DMS153 (cell line): Measurements from ENCODE around the gene ARHGEF10L.
"Not testable (repeated sequence)": the region's sequence is repeated elsewhere in the genome, so short reads cannot be mapped to it uniquely, and the experiment has no call there.

Source experiments
- DNase-seq: peaks from one replicate; lab custom pipeline; 2025; lab: John Stamatoyannopoulos, UW

Gene ARHGEF10L, protein sequence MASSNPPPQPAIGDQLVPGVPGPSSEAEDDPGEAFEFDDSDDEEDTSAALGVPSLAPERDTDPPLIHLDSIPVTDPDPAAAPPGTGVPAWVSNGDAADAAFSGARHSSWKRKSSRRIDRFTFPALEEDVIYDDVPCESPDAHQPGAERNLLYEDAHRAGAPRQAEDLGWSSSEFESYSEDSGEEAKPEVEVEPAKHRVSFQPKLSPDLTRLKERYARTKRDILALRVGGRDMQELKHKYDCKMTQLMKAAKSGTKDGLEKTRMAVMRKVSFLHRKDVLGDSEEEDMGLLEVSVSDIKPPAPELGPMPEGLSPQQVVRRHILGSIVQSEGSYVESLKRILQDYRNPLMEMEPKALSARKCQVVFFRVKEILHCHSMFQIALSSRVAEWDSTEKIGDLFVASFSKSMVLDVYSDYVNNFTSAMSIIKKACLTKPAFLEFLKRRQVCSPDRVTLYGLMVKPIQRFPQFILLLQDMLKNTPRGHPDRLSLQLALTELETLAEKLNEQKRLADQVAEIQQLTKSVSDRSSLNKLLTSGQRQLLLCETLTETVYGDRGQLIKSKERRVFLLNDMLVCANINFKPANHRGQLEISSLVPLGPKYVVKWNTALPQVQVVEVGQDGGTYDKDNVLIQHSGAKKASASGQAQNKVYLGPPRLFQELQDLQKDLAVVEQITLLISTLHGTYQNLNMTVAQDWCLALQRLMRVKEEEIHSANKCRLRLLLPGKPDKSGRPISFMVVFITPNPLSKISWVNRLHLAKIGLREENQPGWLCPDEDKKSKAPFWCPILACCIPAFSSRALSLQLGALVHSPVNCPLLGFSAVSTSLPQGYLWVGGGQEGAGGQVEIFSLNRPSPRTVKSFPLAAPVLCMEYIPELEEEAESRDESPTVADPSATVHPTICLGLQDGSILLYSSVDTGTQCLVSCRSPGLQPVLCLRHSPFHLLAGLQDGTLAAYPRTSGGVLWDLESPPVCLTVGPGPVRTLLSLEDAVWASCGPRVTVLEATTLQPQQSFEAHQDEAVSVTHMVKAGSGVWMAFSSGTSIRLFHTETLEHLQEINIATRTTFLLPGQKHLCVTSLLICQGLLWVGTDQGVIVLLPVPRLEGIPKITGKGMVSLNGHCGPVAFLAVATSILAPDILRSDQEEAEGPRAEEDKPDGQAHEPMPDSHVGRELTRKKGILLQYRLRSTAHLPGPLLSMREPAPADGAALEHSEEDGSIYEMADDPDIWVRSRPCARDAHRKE (N-terminal part only)

DNA sequence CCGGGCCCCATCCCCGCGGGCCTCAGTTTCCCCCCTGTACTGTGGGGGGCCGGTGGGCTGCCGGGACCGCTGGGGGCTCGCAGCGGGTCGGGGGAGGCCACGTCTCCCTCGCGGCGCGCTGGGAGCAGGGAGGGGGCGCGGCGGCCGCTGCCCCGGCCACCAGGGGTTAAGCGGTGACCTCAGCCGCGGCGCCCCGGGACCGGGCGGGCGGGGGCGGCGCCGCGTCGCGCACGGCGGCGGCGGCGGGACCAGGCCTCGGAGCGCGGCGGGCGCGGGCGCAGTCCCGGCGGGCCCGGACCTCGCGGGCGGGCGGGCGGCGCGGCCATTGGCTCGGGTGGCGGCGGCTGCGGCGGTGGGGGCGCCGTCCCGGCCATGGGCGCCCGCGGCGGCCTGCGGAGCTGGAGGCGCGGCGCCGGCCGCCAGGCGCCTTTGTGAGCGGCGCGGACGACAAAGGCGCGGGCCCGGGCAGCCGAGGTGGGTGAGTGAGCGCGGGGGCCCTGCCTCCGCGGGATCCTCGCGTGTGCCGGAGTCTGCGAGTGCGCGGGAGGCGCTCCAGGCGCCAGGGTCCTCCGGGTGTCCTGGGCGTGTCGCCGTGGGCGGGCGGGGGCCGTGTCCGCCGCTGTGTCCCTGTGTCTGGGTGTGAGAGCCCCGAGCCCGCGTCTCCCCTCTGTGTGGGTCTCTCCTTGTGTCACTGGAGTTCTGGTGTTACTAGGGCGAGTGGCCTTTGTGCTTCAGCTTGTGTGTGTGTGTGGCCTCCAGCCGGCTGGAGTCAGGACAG, at the start of gene ARHGEF10L:
Gene ARHGEF10L (plus strand): TSS at position 222 of the 778 bp plus-strand sequence. CDS start 40,898 bp downstream, outside the sequence.
- no peak for DNase-seq

DNA sequence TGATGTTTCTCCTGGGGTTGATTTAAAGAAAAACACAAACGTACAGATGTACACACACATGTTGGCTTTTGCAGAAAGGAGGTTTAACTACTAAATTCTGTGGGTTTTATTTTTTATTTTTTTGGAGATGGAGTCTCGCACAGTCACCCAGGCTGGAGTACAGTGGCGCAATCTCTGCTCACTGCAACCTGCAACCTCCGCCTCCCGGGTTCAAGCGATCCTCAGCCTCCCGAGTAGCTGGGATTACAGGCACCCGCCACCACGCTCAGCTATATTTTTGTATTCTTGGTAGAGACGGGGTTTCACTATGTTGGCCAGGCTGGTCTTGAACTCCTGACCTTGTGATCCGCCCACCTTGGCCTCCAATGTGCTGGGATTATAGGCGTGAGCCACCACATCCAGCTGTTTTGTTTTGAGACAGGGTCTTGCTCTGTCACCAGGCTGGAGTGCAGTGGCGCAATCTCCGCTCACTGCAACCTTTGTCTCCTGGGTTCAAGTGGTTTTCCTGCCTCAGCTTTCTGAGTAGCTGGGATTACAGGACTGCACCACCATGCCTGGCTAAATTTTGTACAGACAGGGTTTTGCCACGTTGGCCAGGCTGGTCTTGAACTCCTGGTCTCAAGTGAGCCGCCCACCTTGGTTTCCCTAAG, 49.6 kb upstream of the ARHGEF10L start:
- not testable (repeated sequence) for DNase-seq

DNA sequence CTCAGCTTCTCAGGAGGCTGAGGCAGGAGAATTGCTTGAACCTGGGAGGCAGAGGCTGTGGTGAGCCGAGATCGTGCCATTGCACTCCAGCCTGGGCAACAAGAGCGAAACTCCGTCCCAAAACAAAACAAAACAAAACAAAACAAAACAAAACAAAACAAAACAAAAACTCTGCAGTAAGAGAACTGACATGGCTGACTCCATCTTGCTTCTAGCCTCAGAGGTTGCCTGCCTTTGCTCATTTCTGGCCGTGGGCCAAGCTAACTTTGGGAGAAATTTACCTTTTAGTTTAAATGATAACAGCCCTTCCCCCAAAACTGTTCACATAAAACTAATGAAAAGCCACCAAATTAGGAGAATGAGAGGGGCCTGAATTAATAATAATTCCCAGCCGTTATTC, 48.8 kb upstream of the ARHGEF10L start:
- DNase-seq, result not testable (repeated sequence)

DNA sequence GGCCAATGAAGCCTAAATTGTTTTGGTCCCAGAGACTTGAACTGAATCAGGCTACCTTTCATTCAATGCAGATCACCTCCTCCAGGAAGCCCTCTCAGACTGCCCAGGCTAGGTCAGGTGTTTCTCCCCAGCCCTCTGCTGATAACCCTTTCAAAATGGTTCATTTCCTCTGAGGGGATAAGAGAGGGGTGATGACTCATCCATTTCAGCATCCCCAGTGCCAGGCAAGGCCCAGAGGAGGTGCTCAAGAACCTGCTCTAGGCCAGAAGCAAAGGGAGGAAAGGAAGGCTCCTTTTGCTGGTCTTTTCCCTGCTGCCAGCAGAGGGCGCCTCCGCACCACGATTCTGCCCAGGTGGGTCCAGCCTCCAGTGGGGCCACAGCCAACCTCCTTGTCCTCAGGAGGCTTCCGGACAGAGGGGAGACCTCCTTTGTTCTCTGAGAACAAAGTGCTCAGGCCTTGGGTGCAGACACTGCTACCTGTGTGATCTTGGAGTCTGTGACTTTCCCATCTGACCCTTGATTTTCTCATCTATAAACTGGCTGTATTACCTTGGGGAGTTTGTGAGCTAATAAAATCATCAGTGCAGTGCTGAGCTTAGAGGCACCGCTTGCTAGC, 45.3 kb upstream of the ARHGEF10L start:
- no peak for DNase-seq

DNA sequence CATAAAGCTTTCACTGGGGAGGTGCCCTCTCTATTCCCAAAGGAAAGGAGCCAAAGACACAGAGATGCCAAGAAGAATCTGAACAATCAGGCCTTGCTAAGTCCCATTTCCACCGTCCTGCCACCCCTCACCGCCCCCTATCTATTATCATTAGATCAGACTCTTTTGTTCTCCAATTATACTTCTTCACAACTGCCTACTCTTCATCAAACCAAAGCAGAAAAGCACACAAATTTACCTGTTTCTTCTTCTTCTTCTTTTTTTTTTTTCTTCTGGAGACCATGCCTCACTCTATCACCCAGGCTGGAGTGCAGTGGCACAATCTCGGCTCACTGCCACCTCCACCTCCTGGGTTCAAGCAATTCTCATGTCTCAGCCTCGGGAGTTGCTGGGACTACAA, 43.1 kb upstream of the ARHGEF10L start:
- no peak for DNase-seq

DNA sequence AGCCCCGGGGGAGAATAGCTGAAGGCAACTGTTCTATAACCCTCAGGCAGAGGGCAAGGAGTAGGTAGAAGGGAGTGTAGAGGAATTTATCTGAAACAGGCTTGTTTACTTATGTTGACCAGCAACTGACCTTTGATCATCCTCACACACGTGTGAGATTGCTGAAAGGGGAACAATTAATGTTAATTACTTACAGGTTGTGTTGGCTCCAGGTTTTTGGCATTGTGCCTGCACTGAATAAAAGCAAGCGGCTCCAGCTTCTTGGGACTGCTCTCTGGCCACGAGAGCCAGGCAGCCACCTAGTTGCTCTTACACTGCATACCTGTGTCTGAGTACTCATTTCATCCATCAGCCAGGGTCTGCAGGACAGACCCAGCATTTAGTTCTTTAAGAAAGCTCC, 41.3 kb upstream of the ARHGEF10L start:
- no peak for DNase-seq

DNA sequence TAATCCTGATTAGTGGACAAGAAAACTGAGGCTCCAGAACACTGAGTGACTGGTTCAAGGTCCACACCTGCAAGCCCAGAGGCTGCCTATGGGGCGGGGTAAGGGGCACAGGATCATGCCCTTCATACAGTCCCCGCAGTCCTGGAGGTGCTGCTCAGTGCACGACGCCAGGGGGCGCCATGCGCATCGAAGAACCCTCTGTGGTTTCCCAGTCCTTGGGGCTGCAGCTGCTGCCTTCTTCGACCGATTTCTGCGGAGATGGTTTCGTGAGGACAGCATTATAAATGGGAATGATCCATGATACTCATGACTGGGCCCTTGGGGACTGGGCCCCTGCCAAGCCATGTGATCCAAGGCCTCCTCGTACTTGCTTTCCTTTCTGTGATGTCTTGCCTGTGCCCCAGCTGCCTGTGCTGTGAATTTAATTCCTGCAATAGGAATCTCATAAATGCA, 37.1 kb upstream of the ARHGEF10L start:
- peak; percentile 73 for DNase-seq

DNA sequence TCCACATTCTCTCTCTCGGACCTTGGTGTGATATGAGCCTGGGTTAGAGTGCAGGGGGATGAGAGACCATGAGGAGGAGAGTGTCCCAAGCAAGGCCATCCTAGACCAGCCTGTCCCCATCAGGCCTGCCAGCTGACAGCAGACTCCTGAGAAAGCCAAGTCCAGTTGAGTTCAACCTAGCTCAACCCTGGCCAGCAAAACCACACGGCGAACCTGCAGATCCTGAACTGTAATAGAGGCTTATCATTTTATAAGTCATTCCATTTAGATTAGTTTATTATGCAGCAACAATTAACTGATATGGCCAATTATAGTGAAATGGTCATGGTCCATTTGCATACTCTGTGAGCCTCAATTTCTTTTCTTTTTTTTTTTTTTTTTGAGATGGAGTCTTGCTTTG, 36.4 kb upstream of the ARHGEF10L start:
- no peak for DNase-seq

DNA sequence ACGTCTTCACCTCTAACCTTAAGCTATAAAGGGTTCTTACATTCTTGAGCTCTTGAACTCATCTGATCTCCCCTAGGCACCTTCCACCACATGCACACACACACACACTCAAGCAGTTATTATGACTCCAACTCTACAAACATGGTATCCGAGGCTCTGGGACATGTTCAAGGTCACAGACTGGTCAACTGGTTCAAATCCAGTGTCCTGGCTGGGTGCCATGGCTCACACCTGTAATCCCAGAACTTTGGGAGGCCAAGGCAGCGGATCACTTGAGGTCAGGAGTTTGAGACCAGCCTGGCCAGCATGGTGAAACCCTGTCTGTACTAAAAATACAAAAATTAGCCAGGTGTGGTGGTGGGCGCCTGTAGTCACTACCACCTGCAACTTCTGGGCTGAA, 32.3 kb upstream of the ARHGEF10L start:
- DNase-seq, result not testable (repeated sequence)

DNA sequence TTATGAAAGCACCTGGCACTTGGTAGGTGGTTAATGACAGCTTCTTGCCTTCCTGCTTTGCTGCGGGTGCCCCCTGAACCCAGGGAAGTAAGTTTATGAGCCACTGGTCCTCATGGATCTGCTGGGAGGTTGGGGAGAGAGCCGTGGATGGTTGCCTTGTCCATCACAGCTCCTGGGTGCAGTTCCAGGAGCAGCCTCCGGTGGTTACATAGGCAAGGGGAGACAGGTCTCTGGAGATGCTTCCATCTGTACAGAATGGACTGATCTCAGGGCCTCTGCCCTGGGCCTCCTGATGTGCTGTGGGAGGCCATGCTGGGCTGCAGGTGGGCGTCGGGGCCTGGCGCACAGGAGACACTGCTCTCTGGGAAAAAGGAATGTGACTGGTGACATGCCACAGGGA, 31.6 kb upstream of the ARHGEF10L start:
- DNase-seq, result no peak

DNA sequence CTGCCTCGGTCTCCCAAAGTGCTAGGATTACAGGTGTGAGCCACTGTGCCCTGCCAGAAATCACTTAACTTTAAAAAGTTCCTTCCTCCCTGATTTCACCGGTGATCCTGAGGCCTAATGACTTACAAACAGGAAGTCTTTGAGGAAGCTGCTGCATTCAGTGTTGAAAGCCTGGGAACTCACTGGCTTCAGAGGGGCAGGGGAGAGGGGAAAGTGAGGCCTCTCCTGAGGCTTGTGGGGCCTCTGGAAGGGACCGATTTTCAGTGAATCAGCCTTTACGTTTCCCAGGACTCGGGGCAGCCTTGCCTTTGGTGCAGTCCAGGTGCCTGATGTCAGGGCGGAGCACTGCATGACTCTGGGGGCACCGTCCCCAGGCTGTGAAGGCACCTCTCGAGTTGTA, 30.1 kb upstream of the ARHGEF10L start:
- no peak for DNase-seq

DNA sequence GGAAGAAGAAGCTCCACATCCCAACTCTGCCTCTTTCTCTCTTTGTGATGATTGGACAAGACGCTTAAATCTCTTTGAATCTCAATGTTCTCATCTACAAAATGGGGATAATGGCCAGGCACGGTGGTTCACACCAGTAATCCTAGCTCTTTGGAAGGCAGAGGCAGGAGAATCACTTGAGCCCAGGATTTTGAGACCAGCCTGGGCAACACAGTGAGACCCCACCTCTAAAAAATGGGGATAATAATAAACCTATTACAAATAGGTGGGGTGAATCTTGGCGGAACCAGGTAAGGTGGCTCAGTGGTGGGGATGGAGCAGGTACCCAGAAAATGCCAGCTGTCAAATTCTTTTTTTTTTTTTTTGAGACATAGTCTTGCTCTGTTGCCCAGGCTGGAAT, 29.4 kb upstream of the ARHGEF10L start:
- DNase-seq, result no peak

DNA sequence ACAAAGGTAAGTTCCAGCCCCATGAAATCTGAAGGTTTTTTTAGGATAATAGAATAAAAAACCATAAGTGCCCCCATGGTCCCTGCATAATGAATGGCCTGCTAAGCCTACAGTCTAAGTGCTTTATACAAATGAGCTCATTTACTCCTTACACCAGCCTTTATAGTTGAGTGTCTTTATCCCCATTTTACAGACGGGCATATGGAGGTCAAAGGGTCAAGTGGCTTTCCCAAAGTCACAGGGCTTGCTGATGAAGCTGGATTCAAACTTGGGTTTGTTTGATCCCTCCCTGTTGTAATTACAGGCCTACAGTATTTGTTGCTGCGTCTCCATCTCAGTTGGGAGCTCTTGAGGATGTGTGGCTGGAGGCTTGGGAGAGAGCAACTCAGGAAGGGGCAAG, 28.3 kb upstream of the ARHGEF10L start:
- no peak for DNase-seq

DNA sequence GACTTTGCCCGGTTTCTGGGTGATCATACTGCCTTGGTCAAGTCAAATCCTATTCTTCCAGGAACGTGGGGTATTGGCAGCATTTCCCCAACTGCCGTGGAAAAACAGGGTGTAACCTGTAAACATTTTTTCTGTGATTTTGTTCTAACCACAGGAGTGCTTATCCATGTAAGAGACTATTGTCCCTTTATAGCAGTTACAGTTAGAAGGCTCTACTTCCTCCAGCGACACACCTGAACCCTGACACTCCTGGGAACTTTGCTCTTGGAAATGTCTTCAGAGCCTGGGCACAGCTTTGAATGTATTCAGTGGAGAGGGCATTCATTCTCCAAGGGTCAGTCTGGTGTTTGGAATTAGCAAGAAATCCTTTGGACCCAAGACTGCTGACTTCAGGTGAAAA, 26.4 kb upstream of the ARHGEF10L start:
- no peak for DNase-seq

DNA sequence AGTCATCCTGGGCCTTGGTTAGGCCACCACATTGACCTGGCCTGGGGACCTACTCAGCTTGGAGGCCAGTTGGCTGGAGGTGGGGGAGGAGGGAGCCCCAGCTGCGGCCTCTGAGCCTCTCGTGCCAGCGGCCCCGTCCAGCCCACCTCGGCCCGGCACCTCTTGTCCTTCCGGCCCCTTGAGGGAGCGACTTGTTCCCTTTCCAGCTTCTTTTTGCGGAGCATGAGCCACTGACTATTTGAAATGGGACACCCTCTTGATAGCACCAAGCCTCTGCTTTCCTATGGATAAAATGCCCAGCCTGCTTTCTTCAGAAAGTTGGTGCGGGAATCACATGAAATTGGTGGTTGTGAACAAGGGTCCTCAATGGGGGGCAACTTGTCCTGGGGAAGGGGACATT, 24.7 kb upstream of the ARHGEF10L start:
- DNase-seq, result no peak

DNA sequence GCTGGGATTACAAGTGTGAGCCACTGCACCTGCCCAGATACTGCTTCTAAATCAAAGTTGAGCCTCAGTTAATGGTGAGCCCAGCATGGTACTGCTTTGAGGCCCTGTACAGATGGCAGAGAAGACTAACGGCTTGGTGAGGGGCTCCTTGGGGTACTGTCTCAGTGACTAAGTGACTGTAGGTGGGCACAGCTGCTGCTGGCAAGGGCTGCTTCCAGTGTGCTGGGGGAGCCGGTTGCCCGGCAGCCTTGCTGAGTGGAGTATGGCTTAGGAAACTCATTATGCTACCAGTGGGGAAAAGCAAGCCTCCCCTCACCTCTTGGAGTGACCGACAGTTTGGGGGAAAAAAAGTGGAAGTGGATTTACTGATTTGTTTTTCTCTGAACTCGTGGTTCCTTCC, 23.6 kb upstream of the ARHGEF10L start:
- DNase-seq, result no peak

DNA sequence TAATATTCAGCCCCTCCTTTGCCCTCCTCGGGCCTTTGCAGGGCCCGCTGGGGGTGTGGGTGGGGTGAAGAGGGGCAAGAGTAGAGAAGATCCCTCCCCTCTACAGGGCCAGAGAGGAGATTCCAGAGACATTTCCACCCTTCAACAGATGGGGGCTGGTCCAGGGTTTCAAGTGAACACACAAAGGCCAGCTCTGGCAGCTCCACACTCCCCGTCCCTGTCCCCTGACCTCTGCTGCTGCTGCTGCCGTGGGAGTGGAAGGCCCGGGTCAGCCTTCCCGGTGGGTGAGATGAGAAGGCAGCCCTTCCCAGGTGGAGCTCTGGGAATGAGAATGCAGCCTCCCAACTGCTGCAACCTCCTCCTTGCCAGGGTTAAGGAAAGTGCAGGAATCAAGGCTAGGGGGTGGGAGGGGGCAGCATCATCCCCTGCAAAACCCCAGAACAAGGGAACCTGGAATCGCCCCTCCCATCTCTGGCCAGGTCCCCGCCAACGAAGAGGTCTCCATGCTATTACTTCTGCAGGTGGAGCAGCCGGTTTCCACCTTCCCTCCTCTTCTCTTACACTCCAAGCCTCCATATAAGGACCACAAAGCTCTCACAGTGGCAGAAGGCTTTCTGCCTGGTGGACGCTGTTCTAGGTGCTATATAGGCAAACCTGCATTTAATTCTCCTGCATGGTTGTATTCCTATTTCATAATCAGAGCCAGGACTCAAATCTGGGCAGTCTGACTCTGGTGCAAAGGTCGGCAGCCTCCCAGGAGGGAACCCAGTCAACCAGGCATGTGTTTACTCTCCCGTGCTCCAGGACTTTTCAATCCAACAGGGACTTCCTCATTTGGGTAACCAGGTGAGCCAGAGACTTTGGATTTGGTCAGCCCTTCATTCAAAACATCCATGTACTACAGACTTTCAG, 22.9 kb upstream of the ARHGEF10L start:
- no peak for DNase-seq

DNA sequence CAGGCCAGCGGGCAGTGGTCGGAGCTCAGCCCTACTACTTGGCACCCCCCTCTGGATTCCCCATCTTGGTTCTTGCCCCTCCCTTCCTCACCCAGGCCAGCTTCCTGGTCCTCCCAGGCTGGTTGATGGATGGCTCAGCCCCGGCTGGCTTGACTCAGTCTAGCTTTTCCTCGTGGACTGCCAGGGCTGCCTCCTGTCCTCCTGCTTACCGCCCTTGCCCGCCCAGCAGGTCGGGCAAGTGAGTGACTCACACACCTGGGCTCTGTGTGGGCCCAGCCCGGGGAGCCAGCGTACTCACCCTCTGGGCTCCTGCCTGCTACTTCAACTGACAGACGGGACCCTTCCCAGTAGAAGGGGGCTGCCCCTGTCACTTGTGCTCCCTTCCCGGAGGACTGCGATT, 19.5 kb upstream of the ARHGEF10L start:
- no peak for DNase-seq
